HepG2 (cell line): Measurements from ENCODE around the gene NGDN. TPM values are rescaled to one million over a fixed set of nuclear protein-coding genes. Genes with fewer than 3 reads are reported as not detected.

Experiments used
- ATF7-NPFF ChIP-seq: sonication (generic); formaldehyde crosslinking; IDR thresholded peaks from 2 replicates; pipeline ENCODE4 v1.8.1; 2023; ENCODE audit warnings: mild to moderate bottlenecking, low read depth, missing genetic modification reagents, moderate library complexity
- BCL6 ChIP-seq: IDR thresholded peaks from 2 replicates; pipeline ENCODE4 v1.6.1; 2016; ENCODE audit warnings: missing genetic modification reagents, missing compliant biosample characterization
- CENPT ChIP-seq: sonication (generic); formaldehyde crosslinking; IDR thresholded peaks from 2 replicates; pipeline ENCODE4 v1.8.0; 2022; ENCODE audit warnings: low read depth, mild to moderate bottlenecking, moderate library complexity, missing genetic modification reagents
- PHB2 ChIP-seq: fragments of 450-650 bp; IDR thresholded peaks from 2 replicates; pipeline ENCODE4 v1.6.1; 2018; ENCODE audit not compliant: partially characterized antibody
- ZFP36L1 ChIP-seq: sonication (generic); formaldehyde crosslinking; IDR thresholded peaks from 2 replicates; pipeline ENCODE4 v1.8.0; 2022; ENCODE audit warnings: mild to moderate bottlenecking, missing genetic modification reagents, moderate library complexity
- ZNF205 ChIP-seq: IDR thresholded peaks from 2 replicates; pipeline ENCODE4 v1.6.1; 2018; ENCODE audit warnings: missing biosample characterization, missing genetic modification reagents
- ZNF605 ChIP-seq: sonication (generic); formaldehyde crosslinking; IDR thresholded peaks from 2 replicates; pipeline ENCODE4 v1.8.0; 2022; ENCODE audit warnings: mild to moderate bottlenecking, missing genetic modification reagents
- polyA plus RNA-seq, 8 experiments: library from polyadenylated mRNA; depleted of rRNA in 3 of 8; stranded (reverse) in 7 of 8; unstranded in 1 of 8; fragments of >200 nt; fragmentation: Illumina TruSeq in 4 of 8; extraction: Trizol in 4 of 8; gene quantifications; 2 replicates each; pipeline versions ENCODE4 v1.2.1 to v1.2.3, GENCODE V29; 2011 to 2016; ENCODE audit warnings: low read depth in 4 of 8, missing spikeins in 1 of 8, mixed read lengths in 1 of 8; ENCODE audit not compliant: insufficient read depth in 1 of 8
- total RNA-seq, 5 experiments: library from RNA; depleted of rRNA; stranded (reverse); fragments of >200 nt; fragmentation: Illumina TruSeq; extraction: Trizol; gene quantifications; 2 replicates each; pipeline ENCODE4 v1.2.3, GENCODE V29; 2016; ENCODE audit warnings: low read depth in 1 of 5
- TF ChIP-seq, protein P1 (sequence below), 2 experiments: sonication (generic) in 1 of 2; formaldehyde crosslinking in 1 of 2; IDR thresholded peaks; 2 replicates each; pipeline versions ENCODE4 v1.4.0 to v1.6.1; 2016 to 2020; ENCODE audit warnings: borderline replicate concordance in 1 of 2, low read depth in 1 of 2, mild to moderate bottlenecking in 1 of 2, missing genetic modification reagents in 1 of 2
- TF ChIP-seq, protein P2 (sequence below): sonication (generic); formaldehyde crosslinking; IDR thresholded peaks from 2 replicates; pipeline ENCODE4 v1.5.1; 2020; ENCODE audit warnings: missing genetic modification reagents, mild to moderate bottlenecking, borderline replicate concordance
- TF ChIP-seq, protein P3 (sequence below): sonication (generic); formaldehyde crosslinking; IDR thresholded peaks from 2 replicates; pipeline ENCODE4 v1.4.0; 2020; ENCODE audit warnings: missing genetic modification reagents
- TF ChIP-seq, protein P4 (sequence below): IDR thresholded peaks from 2 replicates; pipeline ENCODE4 v1.6.1; 2012; ENCODE audit warnings: low read depth, low read length, improper control_type of control experiment
- TF ChIP-seq, protein P5 (sequence below): sonication (generic); formaldehyde crosslinking; IDR thresholded peaks from 2 replicates; pipeline ENCODE4 v1.4.0; 2020; ENCODE audit warnings: missing genetic modification reagents
- TF ChIP-seq, protein P6 (sequence below): sonication (generic); formaldehyde crosslinking; IDR thresholded peaks from 2 replicates; pipeline ENCODE4 v1.5.1; 2020; ENCODE audit warnings: mild to moderate bottlenecking, missing genetic modification reagents, moderate library complexity
- TF ChIP-seq, protein P7 (sequence below): sonication (generic); formaldehyde crosslinking; IDR thresholded peaks from 2 replicates; pipeline ENCODE4 v1.5.1; 2020; ENCODE audit warnings: missing genetic modification reagents, mild to moderate bottlenecking, borderline replicate concordance

The NGDN gene
- total and polyA plus RNA-seq, 2 of the 13 experiments (the other 11 are each of a cell fraction or from before 2014, with no cell fraction given): 154 to 216 TPM

DNA sequence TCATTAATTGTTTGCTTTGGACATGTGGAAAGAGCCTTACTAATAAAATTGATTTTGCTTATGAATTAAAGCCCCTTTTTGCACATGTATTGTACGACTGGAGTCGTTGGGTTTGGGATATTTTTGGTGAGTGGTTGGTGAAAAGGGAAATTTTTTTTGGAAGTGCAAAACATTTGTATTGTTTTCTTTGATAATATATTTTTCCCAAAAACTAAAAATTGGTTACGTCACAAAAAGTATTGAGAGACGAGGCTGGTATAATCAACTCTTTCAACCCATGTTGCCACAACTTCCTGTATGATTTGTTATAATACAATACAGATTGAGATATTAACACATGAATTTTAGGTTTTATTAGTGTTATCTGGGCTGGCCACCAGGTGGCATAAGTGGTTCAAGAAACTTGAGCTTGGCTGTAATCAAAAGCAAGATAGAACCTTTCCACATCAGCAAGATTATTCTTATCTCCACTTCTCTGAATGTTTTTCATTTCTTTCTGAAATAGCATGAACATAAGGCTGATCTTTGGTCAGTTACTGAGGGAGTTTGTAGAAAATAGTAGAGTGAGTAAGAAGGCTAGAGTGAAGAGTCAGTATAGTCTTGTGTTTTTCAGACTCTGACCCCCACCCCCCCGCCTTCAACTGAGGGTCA, 8.7 kb downstream of the NGDN start (continued):
- no peak for TF ChIP-seq ATF7-NPFF
- no peak for TF ChIP-seq PHB2
- TF ChIP-seq ZFP36L1 (CRISPR knock-in tag): no peak
- TF ChIP-seq BCL6 (CRISPR knock-in tag): 0 out of 2 replicates have a peak, but pooled peaks have one; percentile 21
- TF ChIP-seq, protein P1, sequence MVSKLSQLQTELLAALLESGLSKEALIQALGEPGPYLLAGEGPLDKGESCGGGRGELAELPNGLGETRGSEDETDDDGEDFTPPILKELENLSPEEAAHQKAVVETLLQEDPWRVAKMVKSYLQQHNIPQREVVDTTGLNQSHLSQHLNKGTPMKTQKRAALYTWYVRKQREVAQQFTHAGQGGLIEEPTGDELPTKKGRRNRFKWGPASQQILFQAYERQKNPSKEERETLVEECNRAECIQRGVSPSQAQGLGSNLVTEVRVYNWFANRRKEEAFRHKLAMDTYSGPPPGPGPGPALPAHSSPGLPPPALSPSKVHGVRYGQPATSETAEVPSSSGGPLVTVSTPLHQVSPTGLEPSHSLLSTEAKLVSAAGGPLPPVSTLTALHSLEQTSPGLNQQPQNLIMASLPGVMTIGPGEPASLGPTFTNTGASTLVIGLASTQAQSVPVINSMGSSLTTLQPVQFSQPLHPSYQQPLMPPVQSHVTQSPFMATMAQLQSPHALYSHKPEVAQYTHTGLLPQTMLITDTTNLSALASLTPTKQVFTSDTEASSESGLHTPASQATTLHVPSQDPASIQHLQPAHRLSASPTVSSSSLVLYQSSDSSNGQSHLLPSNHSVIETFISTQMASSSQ (IDR thresholded peaks at IDR 0.05; ENCODE audit: low read depth): no peak
- TF ChIP-seq, protein P1 (CRISPR knock-in tag; IDR thresholded peaks at IDR 0.05; ENCODE audit: borderline replicate concordance): no peak
- TF ChIP-seq, protein P2, sequence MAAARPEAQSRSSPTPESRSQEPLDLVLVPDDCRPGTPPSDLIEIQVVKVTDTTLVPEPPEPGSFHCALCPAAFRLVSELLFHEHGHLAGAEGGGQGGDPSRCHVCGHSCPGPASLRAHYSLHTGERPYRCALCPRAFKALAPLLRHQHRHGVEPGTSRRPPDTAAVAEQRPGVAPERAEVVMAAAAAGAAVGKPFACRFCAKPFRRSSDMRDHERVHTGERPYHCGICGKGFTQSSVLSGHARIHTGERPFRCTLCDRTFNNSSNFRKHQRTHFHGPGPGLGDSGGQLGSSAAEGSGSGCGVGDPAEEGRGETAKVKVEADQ (CRISPR knock-in tag): 0 out of 2 replicates have a peak, but pooled peaks have one; percentile 45
- TF ChIP-seq, protein P3, sequence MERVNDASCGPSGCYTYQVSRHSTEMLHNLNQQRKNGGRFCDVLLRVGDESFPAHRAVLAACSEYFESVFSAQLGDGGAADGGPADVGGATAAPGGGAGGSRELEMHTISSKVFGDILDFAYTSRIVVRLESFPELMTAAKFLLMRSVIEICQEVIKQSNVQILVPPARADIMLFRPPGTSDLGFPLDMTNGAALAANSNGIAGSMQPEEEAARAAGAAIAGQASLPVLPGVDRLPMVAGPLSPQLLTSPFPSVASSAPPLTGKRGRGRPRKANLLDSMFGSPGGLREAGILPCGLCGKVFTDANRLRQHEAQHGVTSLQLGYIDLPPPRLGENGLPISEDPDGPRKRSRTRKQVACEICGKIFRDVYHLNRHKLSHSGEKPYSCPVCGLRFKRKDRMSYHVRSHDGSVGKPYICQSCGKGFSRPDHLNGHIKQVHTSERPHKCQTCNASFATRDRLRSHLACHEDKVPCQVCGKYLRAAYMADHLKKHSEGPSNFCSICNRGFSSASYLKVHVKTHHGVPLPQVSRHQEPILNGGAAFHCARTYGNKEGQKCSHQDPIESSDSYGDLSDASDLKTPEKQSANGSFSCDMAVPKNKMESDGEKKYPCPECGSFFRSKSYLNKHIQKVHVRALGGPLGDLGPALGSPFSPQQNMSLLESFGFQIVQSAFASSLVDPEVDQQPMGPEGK: peak; percentile 38; the same call in 1 of the 2 replicates
- TF ChIP-seq CENPT (CRISPR knock-in tag): no peak
- TF ChIP-seq, protein P4, sequence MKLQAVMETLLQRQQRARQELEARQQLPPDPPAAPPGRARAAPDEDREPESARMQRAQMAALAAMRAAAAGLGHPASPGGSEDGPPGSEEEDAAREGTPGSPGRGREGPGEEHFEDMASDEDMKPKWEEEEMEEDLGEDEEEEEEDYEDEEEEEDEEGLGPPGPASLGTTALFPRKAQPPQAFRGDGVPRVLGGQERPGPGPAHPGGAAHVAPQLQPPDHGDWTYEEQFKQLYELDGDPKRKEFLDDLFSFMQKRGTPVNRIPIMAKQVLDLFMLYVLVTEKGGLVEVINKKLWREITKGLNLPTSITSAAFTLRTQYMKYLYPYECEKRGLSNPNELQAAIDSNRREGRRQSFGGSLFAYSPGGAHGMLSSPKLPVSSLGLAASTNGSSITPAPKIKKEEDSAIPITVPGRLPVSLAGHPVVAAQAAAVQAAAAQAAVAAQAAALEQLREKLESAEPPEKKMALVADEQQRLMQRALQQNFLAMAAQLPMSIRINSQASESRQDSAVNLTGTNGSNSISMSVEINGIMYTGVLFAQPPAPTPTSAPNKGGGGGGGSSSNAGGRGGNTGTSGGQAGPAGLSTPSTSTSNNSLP: peak; percentile 95
- TF ChIP-seq, protein P5, sequence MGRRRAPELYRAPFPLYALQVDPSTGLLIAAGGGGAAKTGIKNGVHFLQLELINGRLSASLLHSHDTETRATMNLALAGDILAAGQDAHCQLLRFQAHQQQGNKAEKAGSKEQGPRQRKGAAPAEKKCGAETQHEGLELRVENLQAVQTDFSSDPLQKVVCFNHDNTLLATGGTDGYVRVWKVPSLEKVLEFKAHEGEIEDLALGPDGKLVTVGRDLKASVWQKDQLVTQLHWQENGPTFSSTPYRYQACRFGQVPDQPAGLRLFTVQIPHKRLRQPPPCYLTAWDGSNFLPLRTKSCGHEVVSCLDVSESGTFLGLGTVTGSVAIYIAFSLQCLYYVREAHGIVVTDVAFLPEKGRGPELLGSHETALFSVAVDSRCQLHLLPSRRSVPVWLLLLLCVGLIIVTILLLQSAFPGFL (CRISPR knock-in tag): no peak
- TF ChIP-seq, protein P6, sequence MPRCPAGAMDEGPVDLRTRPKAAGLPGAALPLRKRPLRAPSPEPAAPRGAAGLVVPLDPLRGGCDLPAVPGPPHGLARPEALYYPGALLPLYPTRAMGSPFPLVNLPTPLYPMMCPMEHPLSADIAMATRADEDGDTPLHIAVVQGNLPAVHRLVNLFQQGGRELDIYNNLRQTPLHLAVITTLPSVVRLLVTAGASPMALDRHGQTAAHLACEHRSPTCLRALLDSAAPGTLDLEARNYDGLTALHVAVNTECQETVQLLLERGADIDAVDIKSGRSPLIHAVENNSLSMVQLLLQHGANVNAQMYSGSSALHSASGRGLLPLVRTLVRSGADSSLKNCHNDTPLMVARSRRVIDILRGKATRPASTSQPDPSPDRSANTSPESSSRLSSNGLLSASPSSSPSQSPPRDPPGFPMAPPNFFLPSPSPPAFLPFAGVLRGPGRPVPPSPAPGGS (CRISPR knock-in tag): no peak
- TF ChIP-seq ZNF605 (CRISPR knock-in tag): no peak
- TF ChIP-seq, protein P7, sequence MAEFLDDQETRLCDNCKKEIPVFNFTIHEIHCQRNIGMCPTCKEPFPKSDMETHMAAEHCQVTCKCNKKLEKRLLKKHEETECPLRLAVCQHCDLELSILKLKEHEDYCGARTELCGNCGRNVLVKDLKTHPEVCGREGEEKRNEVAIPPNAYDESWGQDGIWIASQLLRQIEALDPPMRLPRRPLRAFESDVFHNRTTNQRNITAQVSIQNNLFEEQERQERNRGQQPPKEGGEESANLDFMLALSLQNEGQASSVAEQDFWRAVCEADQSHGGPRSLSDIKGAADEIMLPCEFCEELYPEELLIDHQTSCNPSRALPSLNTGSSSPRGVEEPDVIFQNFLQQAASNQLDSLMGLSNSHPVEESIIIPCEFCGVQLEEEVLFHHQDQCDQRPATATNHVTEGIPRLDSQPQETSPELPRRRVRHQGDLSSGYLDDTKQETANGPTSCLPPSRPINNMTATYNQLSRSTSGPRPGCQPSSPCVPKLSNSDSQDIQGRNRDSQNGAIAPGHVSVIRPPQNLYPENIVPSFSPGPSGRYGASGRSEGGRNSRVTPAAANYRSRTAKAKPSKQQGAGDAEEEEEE (CRISPR knock-in tag): no peak
- peak; percentile 45; the same call in 1 of the 2 replicates for TF ChIP-seq ZNF205 (CRISPR knock-in tag)
